ENCODE measurements around the gene PDE6D.

The PDE6D gene

DNA sequence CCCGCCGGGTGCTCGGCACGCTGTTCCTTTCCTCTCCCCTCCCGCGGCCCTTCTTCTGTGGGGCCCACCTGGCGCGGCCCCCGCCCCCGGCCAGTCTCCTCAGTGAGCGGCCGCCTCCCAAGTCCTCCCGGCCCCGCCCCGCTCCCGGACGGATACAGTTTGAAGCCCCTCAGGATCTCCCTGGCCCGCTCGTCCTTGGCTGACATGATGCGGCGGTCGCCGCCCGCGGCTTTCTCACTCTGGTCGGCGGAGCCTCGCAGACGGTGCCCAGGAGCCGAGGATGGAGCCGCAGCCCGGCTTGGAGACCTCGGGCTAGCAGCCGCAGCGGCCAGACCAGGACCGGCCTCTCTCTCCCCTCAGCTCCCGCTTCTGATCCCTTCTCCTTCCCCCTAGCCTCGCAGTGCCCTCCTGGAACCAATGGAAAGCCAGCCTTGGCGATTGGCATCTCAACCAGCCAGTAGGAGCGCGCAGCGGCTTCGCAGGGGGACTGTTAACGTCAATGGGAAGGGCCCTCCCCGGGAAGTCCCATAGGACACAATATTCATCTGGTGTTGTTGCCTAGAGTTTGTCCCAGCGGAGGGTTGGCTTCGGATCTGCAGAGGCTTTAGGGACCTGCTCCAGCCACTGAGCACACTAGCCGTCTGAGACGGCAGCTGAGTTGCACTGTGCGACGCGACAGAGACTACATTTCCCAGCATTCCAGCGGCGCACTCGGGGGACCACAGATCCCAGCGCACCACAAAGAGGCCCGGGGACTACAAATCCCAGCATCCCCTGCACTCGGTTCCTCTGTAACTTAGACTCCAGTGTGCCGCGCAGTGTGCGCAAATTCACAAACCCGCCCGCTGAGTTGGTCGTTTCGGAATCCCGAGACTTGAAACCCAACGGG is at the start of gene PDE6D:
Gene PDE6D, minus strand, starts transcription at position 374 of the 889 bp plus-strand sequence. Its CDS starts 168 bp downstream, at position 206.
- TF ChIP-seq, protein P1, sequence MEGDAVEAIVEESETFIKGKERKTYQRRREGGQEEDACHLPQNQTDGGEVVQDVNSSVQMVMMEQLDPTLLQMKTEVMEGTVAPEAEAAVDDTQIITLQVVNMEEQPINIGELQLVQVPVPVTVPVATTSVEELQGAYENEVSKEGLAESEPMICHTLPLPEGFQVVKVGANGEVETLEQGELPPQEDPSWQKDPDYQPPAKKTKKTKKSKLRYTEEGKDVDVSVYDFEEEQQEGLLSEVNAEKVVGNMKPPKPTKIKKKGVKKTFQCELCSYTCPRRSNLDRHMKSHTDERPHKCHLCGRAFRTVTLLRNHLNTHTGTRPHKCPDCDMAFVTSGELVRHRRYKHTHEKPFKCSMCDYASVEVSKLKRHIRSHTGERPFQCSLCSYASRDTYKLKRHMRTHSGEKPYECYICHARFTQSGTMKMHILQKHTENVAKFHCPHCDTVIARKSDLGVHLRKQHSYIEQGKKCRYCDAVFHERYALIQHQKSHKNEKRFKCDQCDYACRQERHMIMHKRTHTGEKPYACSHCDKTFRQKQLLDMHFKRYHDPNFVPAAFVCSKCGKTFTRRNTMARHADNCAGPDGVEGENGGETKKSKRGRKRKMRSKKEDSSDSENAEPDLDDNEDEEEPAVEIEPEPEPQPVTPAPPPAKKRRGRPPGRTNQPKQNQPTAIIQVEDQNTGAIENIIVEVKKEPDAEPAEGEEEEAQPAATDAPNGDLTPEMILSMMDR (IDR thresholded peaks at IDR 0.05; ENCODE audit: low read depth, low read length, missing control alignments) = no peak
- H3K4me3 ChIP-seq (replicated peaks; ENCODE audit: low read depth, low read length) = peak within 1 kb of the TSS; percentile 61
- DNase-seq (ENCODE audit: extremely low read depth, low read depth) = peak; percentile 96

DNA sequence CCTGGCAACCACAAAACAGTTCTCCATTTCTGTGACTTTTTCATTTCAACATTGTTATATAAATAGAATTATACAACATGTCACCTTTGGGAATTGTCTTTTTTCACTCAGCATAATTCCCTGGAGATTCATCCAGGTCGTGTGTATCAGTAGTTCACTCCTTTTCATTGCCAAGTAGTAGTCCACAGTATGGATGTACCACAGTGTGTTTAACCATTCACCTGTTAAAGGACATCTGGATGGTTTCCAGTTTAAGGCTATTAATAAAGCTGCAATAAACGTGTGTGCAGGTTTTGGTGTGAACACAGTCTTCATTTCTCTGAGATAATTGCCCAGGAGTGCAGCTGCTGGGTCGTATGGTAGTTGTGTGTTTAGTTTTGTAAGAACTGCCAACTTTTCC is 40.8 kb upstream of the PDE6D start:
- no peak overlapping the region for H3K4me3 ChIP-seq (replicated peaks; ENCODE audit: low read depth, low read length)
- no peak for DNase-seq (ENCODE audit: extremely low read depth, low read depth)
- TF ChIP-seq, protein P1 (IDR thresholded peaks at IDR 0.05; ENCODE audit: low read depth, low read length, missing control alignments) = no peak

DNA sequence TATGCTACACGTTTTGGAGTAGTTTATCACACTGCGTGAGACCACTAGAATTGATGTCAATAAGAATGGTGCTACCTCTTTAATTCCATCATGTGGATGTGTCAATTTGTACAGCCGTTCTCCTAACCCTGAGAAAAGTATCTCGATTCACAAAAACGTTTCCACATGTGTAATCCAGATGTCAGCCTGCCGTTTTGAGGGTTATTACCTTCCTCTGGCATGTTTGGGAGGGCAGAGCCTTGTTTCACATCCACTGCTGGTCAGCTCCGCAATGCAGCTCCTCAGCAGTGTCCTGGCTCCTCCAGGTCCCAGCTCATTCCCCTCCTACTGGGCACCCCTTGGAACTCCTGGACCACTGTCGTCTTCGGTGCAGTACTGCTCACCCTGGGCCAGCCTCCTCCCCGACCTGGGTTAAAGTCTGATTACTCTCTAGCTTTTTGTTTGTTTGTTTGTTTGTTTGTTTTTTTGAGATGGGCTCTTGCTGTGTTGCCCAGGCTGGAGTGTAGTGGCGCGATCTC is 39.8 kb upstream of the PDE6D start:
- DNase-seq (ENCODE audit: extremely low read depth, low read depth) = peak; percentile 41
- no peak overlapping the region for H3K4me3 ChIP-seq (replicated peaks; ENCODE audit: low read depth, low read length)
- TF ChIP-seq, protein P1 (IDR thresholded peaks at IDR 0.05; ENCODE audit: low read depth, low read length, missing control alignments) = no peak

DNA sequence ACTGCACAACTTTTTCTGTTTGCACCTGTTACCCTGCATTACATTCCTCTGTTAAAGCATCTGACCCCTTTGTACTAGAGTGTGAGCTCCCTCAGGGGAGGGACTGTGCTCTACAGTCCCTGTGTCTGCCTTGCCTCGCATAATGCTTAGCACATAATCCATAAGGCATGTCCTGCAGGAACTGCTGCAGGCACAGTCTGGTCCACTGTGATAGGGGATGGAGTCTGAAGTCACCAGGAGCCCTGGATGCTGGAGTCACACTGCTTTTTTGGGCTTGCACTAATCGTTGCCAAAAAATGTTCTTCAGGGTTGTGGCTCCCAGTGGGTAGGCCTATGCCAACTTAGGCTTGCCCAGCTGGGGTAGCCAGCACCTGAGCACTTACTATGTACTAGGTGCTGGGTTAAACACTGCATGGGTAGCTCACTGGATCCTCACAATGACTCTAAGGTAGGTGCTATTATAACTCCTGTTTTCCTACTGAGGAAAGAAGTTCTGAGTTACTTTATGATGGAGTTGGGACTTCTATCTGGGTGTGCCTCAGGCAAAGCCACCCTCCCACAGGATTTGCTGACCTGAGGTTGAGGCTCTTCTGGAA is 38.5 kb upstream of the PDE6D start:
- TF ChIP-seq, protein P1 (IDR thresholded peaks at IDR 0.05; ENCODE audit: low read depth, low read length, missing control alignments) = no peak
- DNase-seq (ENCODE audit: extremely low read depth, low read depth) = no peak

DNA sequence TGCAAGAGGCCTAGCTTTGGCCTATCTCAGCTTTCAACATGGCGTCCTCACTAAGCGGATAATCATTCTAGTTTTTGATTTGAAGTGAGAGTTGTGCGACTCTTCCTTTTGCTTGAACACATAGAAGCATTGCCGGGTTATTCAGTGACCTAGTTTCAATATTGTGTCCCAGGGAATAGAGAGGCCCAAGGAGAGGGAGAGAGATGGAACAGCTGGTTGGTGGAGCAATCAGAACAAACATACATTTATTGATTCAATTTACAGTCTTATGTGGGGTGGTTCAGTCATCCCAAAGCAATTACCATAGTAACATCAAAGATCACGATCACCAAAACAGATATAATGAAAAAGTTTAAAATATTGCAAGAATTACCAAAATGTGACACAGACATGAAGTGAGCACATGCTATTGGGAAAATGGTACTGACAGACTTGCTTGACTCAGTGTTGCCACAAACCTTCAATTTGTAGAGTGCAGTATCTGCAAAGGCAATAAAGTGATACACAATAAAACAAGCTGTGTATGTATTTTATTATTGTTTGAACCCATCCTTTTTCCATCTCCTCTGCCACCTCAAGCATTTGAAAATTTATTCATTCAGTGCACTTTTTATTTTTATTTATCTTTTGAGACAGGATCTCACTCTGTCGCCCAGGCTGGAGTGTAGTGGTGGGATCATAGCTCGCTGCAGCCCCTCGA is 35.4 kb upstream of the PDE6D start:
- TF ChIP-seq, protein P1 (IDR thresholded peaks at IDR 0.05; ENCODE audit: low read depth, low read length, missing control alignments) = no peak
- DNase-seq (ENCODE audit: extremely low read depth, low read depth) = no peak
- no peak overlapping the region for H3K4me3 ChIP-seq (replicated peaks; ENCODE audit: low read depth, low read length)

More for the DNA sequence above, 38.5 kb upstream of the PDE6D start:
- H3K4me3 ChIP-seq (replicated peaks; ENCODE audit: low read depth, low read length) = no peak overlapping the region

DNA sequence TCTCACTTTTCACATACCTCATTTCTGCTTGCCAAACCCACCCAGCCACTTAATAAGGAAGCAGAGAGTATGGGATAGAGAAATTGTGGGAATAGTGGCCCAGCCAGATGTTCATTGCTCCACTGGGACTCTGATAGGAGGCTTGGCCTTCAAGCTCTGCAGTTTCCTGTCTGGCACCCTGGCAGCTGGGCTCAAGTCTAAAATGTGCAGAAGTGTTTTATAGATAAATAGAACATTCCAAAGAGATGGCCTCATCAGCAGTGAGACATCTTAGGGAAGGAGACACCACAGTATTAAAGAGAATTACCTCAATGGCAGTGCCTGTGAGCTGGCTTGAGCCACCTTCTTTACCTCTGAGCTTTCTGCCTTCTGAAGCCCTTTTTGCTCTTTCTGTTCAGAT is 29.8 kb upstream of the PDE6D start:
- TF ChIP-seq, protein P1 (IDR thresholded peaks at IDR 0.05; ENCODE audit: low read depth, low read length, missing control alignments) = no peak
- DNase-seq (ENCODE audit: extremely low read depth, low read depth) = peak; percentile 77
- no peak overlapping the region for H3K4me3 ChIP-seq (replicated peaks; ENCODE audit: low read depth, low read length)
